ENCODE data around the gene DOK5. TPM values are rescaled to one million over a fixed set of nuclear protein-coding genes. Genes with fewer than 3 reads are reported as not detected.

Gene DOK5
- total RNA-seq, 1 experiment from 2014 or later = not detected

GRCh38 chr20:54517241-54517975, 42.0 kb downstream of the DOK5 start:
- BruUV-seq (replicated peaks) = no TSS peak
- no peak for DNase-seq
- Mint-ChIP-seq H3K4me1 (ENCODE audit: low read depth, unreplicated experiment) (no peaks in the 10 kb centered on the region), H3K9me3 (ENCODE audit: unreplicated experiment) (peaks cover 15% of the 10 kb centered on the region), H3K27me3 (ENCODE audit: insufficient read depth, unreplicated experiment) (peaks cover 17% of the 10 kb centered on the region), H3K36me3 (ENCODE audit: insufficient read depth, unreplicated experiment) (no peaks in the 10 kb centered on the region), H3K4me3 (ENCODE audit: unreplicated experiment) (no peak overlapping the region), H3K27ac (ENCODE audit: unreplicated experiment) (no peak overlapping the region)
- H3K9me3 ChIP-seq = peaks cover 6% of the 10 kb centered on the region
- TF ChIP-seq, protein P1, sequence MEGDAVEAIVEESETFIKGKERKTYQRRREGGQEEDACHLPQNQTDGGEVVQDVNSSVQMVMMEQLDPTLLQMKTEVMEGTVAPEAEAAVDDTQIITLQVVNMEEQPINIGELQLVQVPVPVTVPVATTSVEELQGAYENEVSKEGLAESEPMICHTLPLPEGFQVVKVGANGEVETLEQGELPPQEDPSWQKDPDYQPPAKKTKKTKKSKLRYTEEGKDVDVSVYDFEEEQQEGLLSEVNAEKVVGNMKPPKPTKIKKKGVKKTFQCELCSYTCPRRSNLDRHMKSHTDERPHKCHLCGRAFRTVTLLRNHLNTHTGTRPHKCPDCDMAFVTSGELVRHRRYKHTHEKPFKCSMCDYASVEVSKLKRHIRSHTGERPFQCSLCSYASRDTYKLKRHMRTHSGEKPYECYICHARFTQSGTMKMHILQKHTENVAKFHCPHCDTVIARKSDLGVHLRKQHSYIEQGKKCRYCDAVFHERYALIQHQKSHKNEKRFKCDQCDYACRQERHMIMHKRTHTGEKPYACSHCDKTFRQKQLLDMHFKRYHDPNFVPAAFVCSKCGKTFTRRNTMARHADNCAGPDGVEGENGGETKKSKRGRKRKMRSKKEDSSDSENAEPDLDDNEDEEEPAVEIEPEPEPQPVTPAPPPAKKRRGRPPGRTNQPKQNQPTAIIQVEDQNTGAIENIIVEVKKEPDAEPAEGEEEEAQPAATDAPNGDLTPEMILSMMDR (IDR thresholded peaks at IDR 0.05; ENCODE audit: insufficient read depth in 1 of 2, low read depth in 1 of 2, low read length in 1 of 2, severe bottlenecking in 1 of 2, unreplicated experiment in 1 of 2) = no peak
- CTCF ChIA-PET = no interaction called here
- no peaks in the 10 kb centered on the region for H3K36me3 ChIP-seq (ENCODE audit: control insufficient read depth, insufficient read depth, low read length)
- no peaks in the 10 kb centered on the region; the same call in 1 of the 2 replicates for H3K4me1 ChIP-seq
- H3K4me3 ChIP-seq (ENCODE audit: low read depth, low read length) = no peak overlapping the region
- no peaks in the 10 kb centered on the region for H3K27me3 ChIP-seq (replicated peaks; ENCODE audit: control insufficient read depth, insufficient read depth, low read length)
- intact Hi-C loops (cut with micrococcal nuclease; ENCODE audit: unreplicated experiment) = no loop called here
- POLR2A ChIA-PET = no interaction called here

- H3K27me3 ChIP-seq (replicated peaks; ENCODE audit: control insufficient read depth, insufficient read depth, low read length) = no peaks in the 10 kb centered on the region
- Mint-ChIP-seq H3K9me3 (ENCODE audit: unreplicated experiment) (no peaks in the 10 kb centered on the region), H3K4me3 (ENCODE audit: unreplicated experiment) (no peak overlapping the region), H3K36me3 (ENCODE audit: insufficient read depth, unreplicated experiment) (no peaks in the 10 kb centered on the region), H3K4me1 (ENCODE audit: low read depth, unreplicated experiment) (no peaks in the 10 kb centered on the region), H3K27ac (ENCODE audit: unreplicated experiment) (no peak overlapping the region), H3K27me3 (ENCODE audit: insufficient read depth, unreplicated experiment) (peaks cover 22% of the 10 kb centered on the region)
- BruUV-seq (replicated peaks) = no TSS peak
- H3K4me1 ChIP-seq = no peaks in the 10 kb centered on the region
- H3K4me3 ChIP-seq (ENCODE audit: low read depth, low read length) = no peak overlapping the region
- CTCF ChIA-PET = no interaction called here
- POLR2A ChIA-PET = no interaction called here
- no peaks in the 10 kb centered on the region for H3K36me3 ChIP-seq (ENCODE audit: control insufficient read depth, insufficient read depth, low read length)
- peaks cover 3% of the 10 kb centered on the region; the same call in 1 of the 2 replicates for H3K9me3 ChIP-seq
- no peak for DNase-seq
- TF ChIP-seq, protein P1 (IDR thresholded peaks at IDR 0.05; ENCODE audit: insufficient read depth in 1 of 2, low read depth in 1 of 2, low read length in 1 of 2, severe bottlenecking in 1 of 2, unreplicated experiment in 1 of 2) = no peak
- intact Hi-C loops (cut with micrococcal nuclease; ENCODE audit: unreplicated experiment) = loop anchor here (10.0 kb wide), 1 partner anchor 430 kb away; no protein-coding TSS in a partner anchor
These were observed 49.5 kb downstream of the DOK5 start for GRCh38 chr20:54524849-54525248.

DNA sequence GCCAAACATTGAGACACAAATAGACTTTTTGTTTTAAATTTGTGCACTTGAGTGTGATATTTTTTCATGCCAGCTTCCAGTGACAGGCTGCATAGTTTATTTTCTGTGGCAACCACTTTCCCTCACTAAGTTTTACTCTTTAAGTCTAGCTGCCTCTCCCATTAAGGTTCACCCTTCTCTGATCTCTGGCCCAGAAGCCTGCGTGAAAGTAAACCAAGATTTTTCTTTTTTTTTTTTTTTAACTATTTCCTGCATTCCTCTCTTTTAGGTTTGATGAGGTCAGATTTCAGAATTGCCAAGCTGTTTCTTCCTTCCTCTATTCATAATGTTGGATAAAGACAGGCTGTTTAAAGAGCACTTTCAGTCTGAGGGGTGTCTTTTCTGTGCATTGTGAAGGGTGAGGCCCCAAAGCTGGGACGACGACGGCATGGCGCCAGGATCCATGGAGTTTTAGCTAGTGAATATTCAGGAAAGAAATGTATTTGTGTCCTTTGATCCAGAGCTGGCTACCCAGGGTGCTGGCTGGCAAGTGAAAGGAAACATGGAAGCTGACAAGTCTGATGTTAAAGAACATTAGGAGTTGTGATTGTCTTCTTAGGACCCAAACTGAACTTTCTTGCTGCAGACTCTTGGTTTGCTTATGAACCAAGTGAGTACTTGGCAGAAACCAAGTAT, 50.7 kb downstream of the DOK5 start:
- no peaks in the 10 kb centered on the region for H3K4me1 ChIP-seq
- intact Hi-C loops (cut with micrococcal nuclease; ENCODE audit: unreplicated experiment) = loop anchor here (10.0 kb wide), 1 partner anchor 431 kb away; no protein-coding TSS in a partner anchor
- H3K4me1 Mint-ChIP-seq (ENCODE audit: low read depth, unreplicated experiment) = no peaks in the 10 kb centered on the region
- peaks cover 28% of the 10 kb centered on the region for H3K27me3 Mint-ChIP-seq (ENCODE audit: insufficient read depth, unreplicated experiment)
- peaks cover 6% of the 10 kb centered on the region; the same call in 1 of the 2 replicates for H3K9me3 ChIP-seq
- no peaks in the 10 kb centered on the region for H3K36me3 ChIP-seq (ENCODE audit: control insufficient read depth, insufficient read depth, low read length)
- H3K4me3 Mint-ChIP-seq (ENCODE audit: unreplicated experiment) = no peak overlapping the region
- no peaks in the 10 kb centered on the region for H3K27me3 ChIP-seq (replicated peaks; ENCODE audit: control insufficient read depth, insufficient read depth, low read length)
- H3K27ac Mint-ChIP-seq (ENCODE audit: unreplicated experiment) = no peak overlapping the region
- TF ChIP-seq, protein P1 (IDR thresholded peaks at IDR 0.05; ENCODE audit: insufficient read depth in 1 of 2, low read depth in 1 of 2, low read length in 1 of 2, severe bottlenecking in 1 of 2, unreplicated experiment in 1 of 2) = no peak
- no peaks in the 10 kb centered on the region for H3K36me3 Mint-ChIP-seq (ENCODE audit: insufficient read depth, unreplicated experiment)
- H3K9me3 Mint-ChIP-seq (ENCODE audit: unreplicated experiment) = peaks cover 10% of the 10 kb centered on the region
- H3K4me3 ChIP-seq (ENCODE audit: low read depth, low read length) = no peak overlapping the region
- BruUV-seq (replicated peaks) = no TSS peak
- ChIA-PET CTCF (no interaction called here), POLR2A (no interaction called here)
- no peak for DNase-seq
